HepG2 (cell line): ENCODE measurements around the gene PCYT2. TPM values are rescaled to one million over a fixed set of nuclear protein-coding genes. Genes with fewer than 3 reads are reported as not detected.

Source experiments
- CEBPB ChIP-seq: IDR thresholded peaks from 2 replicates; pipeline ENCODE4 v1.6.1; 2011; ENCODE audit warnings: low read depth, low read length, improper control_type of control experiment, borderline replicate concordance
- KAT7 ChIP-seq: IDR thresholded peaks from 2 replicates; pipeline ENCODE4 v1.6.1; 2018; ENCODE audit warnings: borderline replicate concordance, missing compliant biosample characterization
- SALL1 ChIP-seq: sonication (generic); formaldehyde crosslinking; IDR thresholded peaks from 2 replicates; pipeline ENCODE4 v1.8.0; 2022; ENCODE audit warnings: mild to moderate bottlenecking, missing genetic modification reagents
- SIX4 ChIP-seq: sonication (generic); formaldehyde crosslinking; IDR thresholded peaks from 2 replicates; pipeline ENCODE4 v1.4.0; 2020; ENCODE audit warnings: missing genetic modification reagents
- TFDP1 ChIP-seq: IDR thresholded peaks from 2 replicates; pipeline ENCODE4 v1.6.1; 2016; ENCODE audit warnings: missing compliant biosample characterization, missing genetic modification reagents, borderline replicate concordance
- ZBTB42 ChIP-seq: sonication (generic); formaldehyde crosslinking; IDR thresholded peaks from 2 replicates; pipeline ENCODE4 v1.5.0; 2020; ENCODE audit warnings: mild to moderate bottlenecking, missing genetic modification reagents
- ZC3H4 ChIP-seq: sonication (generic); formaldehyde crosslinking; IDR thresholded peaks from 2 replicates; pipeline ENCODE4 v1.4.0; 2020; ENCODE audit warnings: missing genetic modification reagents, borderline replicate concordance
- ZNF333 ChIP-seq: sonication (generic); formaldehyde crosslinking; IDR thresholded peaks from 2 replicates; pipeline ENCODE4 v1.4.0; 2020; ENCODE audit warnings: mild to moderate bottlenecking, missing genetic modification reagents, borderline replicate concordance
- ZNF646 ChIP-seq: sonication (generic); formaldehyde crosslinking; IDR thresholded peaks from 2 replicates; pipeline ENCODE4 v1.9.0; 2021; ENCODE audit warnings: mild to moderate bottlenecking, missing genetic modification reagents
- ZNF737 ChIP-seq: sonication (generic); formaldehyde crosslinking; IDR thresholded peaks from 2 replicates; pipeline ENCODE4 v1.5.0; 2020; ENCODE audit warnings: missing genetic modification reagents, mild to moderate bottlenecking, borderline replicate concordance
- ZNF878 ChIP-seq: sonication (generic); formaldehyde crosslinking; IDR thresholded peaks from 2 replicates; pipeline ENCODE4 v1.8.1; 2023; ENCODE audit warnings: mild to moderate bottlenecking, missing genetic modification reagents, moderate library complexity
- polyA plus RNA-seq, 8 experiments: library from polyadenylated mRNA; depleted of rRNA in 3 of 8; stranded (reverse) in 7 of 8; unstranded in 1 of 8; fragments of >200 nt; fragmentation: Illumina TruSeq in 4 of 8; extraction: Trizol in 4 of 8; gene quantifications; 2 replicates each; pipeline versions ENCODE4 v1.2.1 to v1.2.3, GENCODE V29; 2011 to 2016; ENCODE audit warnings: low read depth in 4 of 8, missing spikeins in 1 of 8, mixed read lengths in 1 of 8; ENCODE audit not compliant: insufficient read depth in 1 of 8
- total RNA-seq, 5 experiments: library from RNA; depleted of rRNA; stranded (reverse); fragments of >200 nt; fragmentation: Illumina TruSeq; extraction: Trizol; gene quantifications; 2 replicates each; pipeline ENCODE4 v1.2.3, GENCODE V29; 2016; ENCODE audit warnings: low read depth in 1 of 5
- TF ChIP-seq, protein P1 (sequence below): IDR thresholded peaks from 2 replicates; pipeline ENCODE4 v1.6.1; 2016; ENCODE audit warnings: low read depth

Gene PCYT2
- total and polyA plus RNA-seq, 2 of the 13 experiments (the other 11 are each of a cell fraction or from before 2014, with no cell fraction given) = 147 to 297 TPM

- TF ChIP-seq KAT7 (CRISPR knock-in tag) (no peak), ZBTB42 (CRISPR knock-in tag) (0 out of 2 replicates have a peak, but pooled peaks have one; percentile 50), ZNF737 (CRISPR knock-in tag) (peak; percentile 41; the same call in 1 of the 2 replicates), SALL1 (CRISPR knock-in tag) (0 out of 2 replicates have a peak, but pooled peaks have one; percentile 3), ZNF333 (CRISPR knock-in tag) (peak; percentile 88; the same call in 1 of the 2 replicates), CEBPB (peak; percentile 33; the same call in 1 of the 2 replicates), TFDP1 (CRISPR knock-in tag) (0 out of 2 replicates have a peak, but pooled peaks have one; percentile 5), ZNF646 (CRISPR knock-in tag) (no peak), SIX4 (no peak), ZC3H4 (CRISPR knock-in tag) (peak; percentile 4; the same call in 1 of the 2 replicates), ZNF878 (CRISPR knock-in tag) (no peak)
- TF ChIP-seq, protein P1, sequence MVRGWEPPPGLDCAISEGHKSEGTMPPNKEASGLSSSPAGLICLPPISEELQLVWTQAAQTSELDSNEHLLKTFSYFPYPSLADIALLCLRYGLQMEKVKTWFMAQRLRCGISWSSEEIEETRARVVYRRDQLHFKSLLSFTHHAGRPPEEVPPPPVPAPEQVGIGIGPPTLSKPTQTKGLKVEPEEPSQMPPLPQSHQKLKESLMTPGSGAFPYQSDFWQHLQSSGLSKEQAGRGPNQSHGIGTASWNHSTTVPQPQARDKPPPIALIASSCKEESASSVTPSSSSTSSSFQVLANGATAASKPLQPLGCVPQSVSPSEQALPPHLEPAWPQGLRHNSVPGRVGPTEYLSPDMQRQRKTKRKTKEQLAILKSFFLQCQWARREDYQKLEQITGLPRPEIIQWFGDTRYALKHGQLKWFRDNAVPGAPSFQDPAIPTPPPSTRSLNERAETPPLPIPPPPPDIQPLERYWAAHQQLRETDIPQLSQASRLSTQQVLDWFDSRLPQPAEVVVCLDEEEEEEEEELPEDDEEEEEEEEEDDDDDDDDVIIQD (CRISPR knock-in tag) = 0 out of 2 replicates have a peak, but pooled peaks have one; percentile 20
Observed at GRCh38 chr17:81858967-81859905, 52.0 kb downstream of the PCYT2 start (continued).
